GM13977 (cell line): ENCODE data around the gene USP50.
"Not testable (repeated sequence)": the region's sequence is repeated elsewhere in the genome, so short reads cannot be mapped to it uniquely, and the experiment has no call there.

ENCODE experiments used
- DNase-seq: peaks from one replicate; pipeline ENCODE4 v3.0.0; 2012; ENCODE audit warnings: low spot score
- in situ Hi-C: fragments of 300-500 bp; cut with MboI; formaldehyde crosslinking; loops from one replicate; pipeline ENCODE4 v1.12.0; 2022; ENCODE audit warnings: low sequenced_read_pairs, low pct_unique_long_range_greater_than_20kb, mixed read lengths, inconsistent platforms; ENCODE audit not compliant: unreplicated experiment
- TF ChIP-seq, protein P1 (sequence below): IDR thresholded peaks from 2 replicates; pipeline ENCODE4 v1.5.1; 2012; ENCODE audit warnings: mild to moderate bottlenecking, control low read depth; ENCODE audit not compliant: insufficient read depth; ENCODE audit errors: extremely low read depth, missing control alignments

Gene USP50

DNA sequence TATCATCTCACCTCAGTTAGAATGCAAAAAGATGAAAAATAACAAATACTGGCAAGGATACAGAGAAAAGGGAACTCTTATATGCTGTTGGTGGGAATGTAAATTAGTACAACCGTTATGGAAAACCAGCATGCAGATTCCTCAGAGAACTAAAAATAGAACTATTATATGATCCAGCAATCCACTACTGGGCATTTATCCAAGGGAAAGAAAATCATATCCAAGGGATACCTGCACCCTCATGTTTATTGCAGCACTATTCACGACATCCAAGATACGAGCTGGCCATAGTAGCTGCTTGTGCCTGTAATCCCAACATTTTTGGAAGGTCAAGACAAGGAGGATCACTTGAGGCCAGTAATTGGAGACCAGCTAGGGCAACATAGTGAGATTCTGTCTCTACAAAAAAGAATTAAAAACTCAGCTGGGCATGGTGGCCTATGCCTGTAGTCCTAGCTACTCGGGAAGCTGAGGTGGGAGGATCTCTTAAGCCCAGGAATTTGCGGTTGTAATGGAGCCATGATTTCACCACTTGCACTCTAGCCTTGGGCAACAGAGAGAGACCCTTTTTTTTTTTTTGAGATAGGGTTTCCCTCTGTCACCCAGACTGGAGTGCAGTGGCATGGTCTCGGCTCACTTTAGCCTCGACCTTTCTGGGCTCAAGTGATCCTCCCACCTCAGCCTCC, 26.6 kb downstream of the USP50 start:
- in situ Hi-C loops: no loop called here
- TF ChIP-seq, protein P1, sequence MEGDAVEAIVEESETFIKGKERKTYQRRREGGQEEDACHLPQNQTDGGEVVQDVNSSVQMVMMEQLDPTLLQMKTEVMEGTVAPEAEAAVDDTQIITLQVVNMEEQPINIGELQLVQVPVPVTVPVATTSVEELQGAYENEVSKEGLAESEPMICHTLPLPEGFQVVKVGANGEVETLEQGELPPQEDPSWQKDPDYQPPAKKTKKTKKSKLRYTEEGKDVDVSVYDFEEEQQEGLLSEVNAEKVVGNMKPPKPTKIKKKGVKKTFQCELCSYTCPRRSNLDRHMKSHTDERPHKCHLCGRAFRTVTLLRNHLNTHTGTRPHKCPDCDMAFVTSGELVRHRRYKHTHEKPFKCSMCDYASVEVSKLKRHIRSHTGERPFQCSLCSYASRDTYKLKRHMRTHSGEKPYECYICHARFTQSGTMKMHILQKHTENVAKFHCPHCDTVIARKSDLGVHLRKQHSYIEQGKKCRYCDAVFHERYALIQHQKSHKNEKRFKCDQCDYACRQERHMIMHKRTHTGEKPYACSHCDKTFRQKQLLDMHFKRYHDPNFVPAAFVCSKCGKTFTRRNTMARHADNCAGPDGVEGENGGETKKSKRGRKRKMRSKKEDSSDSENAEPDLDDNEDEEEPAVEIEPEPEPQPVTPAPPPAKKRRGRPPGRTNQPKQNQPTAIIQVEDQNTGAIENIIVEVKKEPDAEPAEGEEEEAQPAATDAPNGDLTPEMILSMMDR: no peak
- no peak for DNase-seq

DNA sequence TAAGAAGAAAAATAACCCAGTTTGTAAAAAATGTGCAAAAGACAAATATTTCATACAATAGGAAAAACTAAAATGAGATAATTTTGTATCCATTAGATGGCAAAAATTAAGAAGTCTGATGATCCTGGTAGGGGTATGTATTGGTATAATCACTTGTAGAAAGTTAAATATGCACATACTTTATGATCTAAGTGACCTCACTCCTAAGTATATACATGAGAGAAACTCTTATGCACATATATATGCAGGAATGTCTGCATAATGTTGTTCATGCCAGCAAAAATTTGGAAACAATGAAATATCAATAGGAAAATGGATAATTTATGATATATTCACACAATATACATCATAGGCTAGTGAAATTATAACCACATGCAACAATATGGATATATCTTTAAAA, 33.5 kb downstream of the USP50 start:
- DNase-seq: no peak
- in situ Hi-C loops: no loop called here
- TF ChIP-seq, protein P1: no peak

DNA sequence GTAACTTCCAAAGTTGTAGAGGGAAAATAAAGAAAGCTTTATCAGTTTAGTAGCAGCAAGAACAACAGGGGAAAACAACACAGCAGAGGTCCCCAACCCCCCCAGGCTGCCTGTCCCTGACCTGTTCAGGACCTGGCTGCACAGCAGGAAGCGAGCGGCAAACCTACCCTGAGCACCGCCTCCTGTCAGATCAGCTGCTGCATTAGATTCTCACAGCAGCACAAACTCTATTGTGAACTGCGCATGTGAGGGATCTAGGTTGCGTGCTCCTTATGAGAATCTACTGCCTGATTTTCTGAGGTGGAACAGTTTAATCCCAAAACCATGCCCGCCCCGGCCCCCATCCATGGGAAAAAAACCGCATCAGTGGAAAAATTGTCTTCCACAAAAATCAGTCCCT, 40.3 kb downstream of the USP50 start:
- DNase-seq: no peak
- in situ Hi-C loops: no loop called here
- TF ChIP-seq, protein P1: no peak

DNA sequence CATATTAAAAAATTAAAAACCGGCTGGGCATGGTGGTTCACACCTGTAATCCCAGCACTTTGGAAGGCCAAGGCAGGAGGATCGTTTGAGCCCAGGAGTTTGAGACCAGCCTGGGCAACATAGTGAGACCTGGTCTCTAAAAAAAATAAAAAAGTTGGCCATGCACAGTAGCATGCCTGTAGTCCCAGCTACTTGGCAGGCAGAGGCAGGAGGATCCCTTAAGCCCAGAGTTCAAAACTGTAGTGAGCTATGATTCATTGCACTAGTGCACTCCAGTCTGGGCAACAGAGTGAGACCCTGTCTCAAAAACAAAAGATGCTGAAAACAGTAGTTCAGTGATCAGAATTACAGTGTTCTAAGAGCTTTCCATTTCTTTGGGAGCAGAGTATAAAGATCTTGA, 40.8 kb downstream of the USP50 start:
- in situ Hi-C loops, DNase-seq: not testable (repeated sequence)

DNA sequence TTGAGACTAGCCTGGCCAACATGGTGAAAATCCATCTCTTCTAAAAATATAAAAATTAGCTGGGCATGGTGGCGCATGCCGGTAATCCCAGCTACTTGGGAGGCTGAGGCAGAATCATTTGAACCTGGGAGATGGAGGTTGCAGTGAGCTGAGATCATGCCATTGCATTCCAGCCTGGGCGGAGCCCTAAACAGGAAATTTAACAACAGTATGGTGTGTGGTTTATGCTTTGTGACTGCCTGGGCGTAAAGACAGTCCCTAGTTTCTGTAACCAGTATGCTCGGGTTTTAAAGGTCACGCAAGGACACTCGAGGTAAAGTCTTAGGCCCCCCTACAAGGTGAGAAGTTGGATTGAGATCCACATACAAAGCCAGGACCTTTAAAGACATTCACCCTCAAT, 43.3 kb downstream of the USP50 start:
- in situ Hi-C loops: no loop called here
- DNase-seq: no peak
- TF ChIP-seq, protein P1: no peak

DNA sequence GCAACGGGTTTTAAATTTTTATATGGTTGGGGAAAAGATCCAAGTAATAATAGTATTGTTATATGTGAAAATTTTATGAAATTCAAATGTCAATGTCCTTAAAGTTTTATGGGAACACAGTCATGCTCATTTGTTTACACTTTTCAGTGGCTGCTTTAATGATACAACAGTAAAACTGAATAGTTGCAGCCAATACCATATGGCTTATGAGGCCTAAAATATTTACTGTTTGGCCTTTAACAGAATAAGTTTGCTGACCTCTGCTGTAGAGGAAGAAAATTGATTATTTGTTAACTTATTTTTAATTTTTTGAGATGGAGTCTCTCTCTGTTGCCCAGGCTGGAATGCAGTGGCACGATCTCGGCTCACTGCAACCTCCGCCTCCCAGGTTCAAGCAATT, 44.7 kb downstream of the USP50 start:
- TF ChIP-seq, protein P1: no peak
- no peak for DNase-seq
- in situ Hi-C loops: no loop called here

DNA sequence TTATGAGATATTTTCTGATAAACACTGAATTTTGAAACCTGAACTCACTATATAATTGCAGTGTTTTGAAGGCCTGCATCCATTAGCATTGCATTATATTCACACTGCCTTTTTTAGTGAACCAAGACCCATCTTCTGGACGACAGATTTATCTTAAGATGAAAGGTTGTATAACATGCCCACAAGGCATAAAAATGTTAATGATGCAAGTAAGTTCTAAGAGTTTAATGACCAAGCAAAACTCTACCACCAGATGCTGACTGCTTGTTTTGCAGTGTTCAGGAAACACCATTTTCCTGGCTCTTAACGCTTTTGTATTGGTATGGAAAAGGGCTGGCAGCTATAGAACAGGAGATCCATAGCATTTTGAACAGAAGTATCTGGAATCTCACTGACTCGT, 46.1 kb downstream of the USP50 start:
- DNase-seq: no peak
- TF ChIP-seq, protein P1: no peak
- in situ Hi-C loops: no loop called here
